Thoracic aorta (tissue), 2 donors: Measurements from ENCODE around the gene DEFB129. TPM values are rescaled to one million over a fixed set of nuclear protein-coding genes. Genes with fewer than 3 reads are reported as not detected.

ENCODE experiments used
- ATAC-seq: fragments of 150-250 bp; one replicate; pipeline ENCODE4 v1.8.0; 2017; ENCODE audit warnings: low read depth; ENCODE audit not compliant: insufficient number of reproducible peaks, low FRiP score
- DNase-seq: peaks from one replicate; pipeline ENCODE4 v3.0.0-alpha.2; 2020; ENCODE audit warnings: low spot score
- H3K27ac ChIP-seq, 2 donors: fragments of 200-600 bp; sonication (generic); 1 replicate in 1 of 2; 2 replicates in 1 of 2; pipeline ENCODE4 v1.5.1; 2016; ENCODE audit warnings: mild to moderate bottlenecking in 2 of 2, moderate library complexity in 2 of 2
- H3K27me3 ChIP-seq: fragments of 200-600 bp; sonication (generic); replicated peaks from 2 replicates; pipeline ENCODE4 v1.6.0; 2016; ENCODE audit warnings: mild to moderate bottlenecking; ENCODE audit not compliant: insufficient read depth
- H3K36me3 ChIP-seq: fragments of 200-600 bp; sonication (generic); one replicate; pipeline ENCODE4 v1.5.1; 2016
- H3K4me1 ChIP-seq, 2 donors: fragments of 200-600 bp; sonication (generic); 1 replicate in 1 of 2; 2 replicates in 1 of 2; pipeline versions ENCODE4 v1.5.1 to v1.6.0; 2016; ENCODE audit warnings: low read depth in 2 of 2, mild to moderate bottlenecking in 1 of 2; ENCODE audit not compliant: control insufficient read depth in 1 of 2
- H3K4me3 ChIP-seq: fragments of 200-600 bp; sonication (generic); 2 replicates; pipeline ENCODE4 v1.5.1; 2016; ENCODE audit warnings: mild to moderate bottlenecking
- H3K9me3 ChIP-seq: fragments of 200-600 bp; sonication (generic); 2 replicates; pipeline ENCODE4 v1.5.1; 2016
- CTCF ChIP-seq: fragments of 200-600 bp; sonication (generic); IDR thresholded peaks from one replicate; pipeline ENCODE4 v1.5.1; 2019; ENCODE audit warnings: antibody characterized with exemption
- total RNA-seq, 2 donors: library from RNA; depleted of rRNA; stranded (reverse); fragments of >200 nt; gene quantifications; one replicate each; pipeline versions ENCODE4 v1.1.0 to v1.2.3, GENCODE V29; 2016

Gene DEFB129
- total RNA-seq, 2 donors from 2014 or later: not detected

DNA sequence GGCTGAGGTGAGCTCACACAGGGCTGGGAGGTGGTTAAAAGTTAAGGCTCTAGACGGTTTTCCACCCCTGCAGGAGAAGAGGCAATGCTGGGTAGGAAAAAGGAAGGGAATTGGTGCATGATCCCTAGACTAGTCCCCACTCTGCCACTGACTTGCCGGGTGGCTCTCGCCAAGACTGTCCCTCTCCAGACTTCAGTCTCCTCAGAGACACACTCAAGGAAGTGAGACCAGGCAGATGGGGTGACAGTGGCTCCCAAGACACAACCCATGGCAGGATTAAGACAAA lies 50.4 kb downstream of the DEFB129 start:
- TF ChIP-seq CTCF: no peak
- H3K9me3 ChIP-seq: no peaks in the 10 kb centered on the region
- H3K4me1 ChIP-seq: no peaks in the 10 kb centered on the region
- ATAC-seq: no peak
- DNase-seq: no peak
- H3K36me3 ChIP-seq: peaks cover 9% of the 10 kb centered on the region
- H3K4me3 ChIP-seq: no peak overlapping the region
- no peak overlapping the region for H3K27ac ChIP-seq
- no peaks in the 10 kb centered on the region for H3K27me3 ChIP-seq

- Histone ChIP-seq H3K4me1 (no peaks in the 10 kb centered on the region), H3K27ac (no peak overlapping the region), H3K9me3 (no peaks in the 10 kb centered on the region), H3K36me3 (peaks cover 9% of the 10 kb centered on the region), H3K4me3 (no peak overlapping the region), H3K27me3 (no peaks in the 10 kb centered on the region)
- DNase-seq: no peak
- no peak for TF ChIP-seq CTCF
- ATAC-seq: no peak
These were observed 51.1 kb downstream of the DEFB129 start for GRCh38 chr20:278181-278580.

GRCh38 chr20:278607-279571 lies 51.8 kb downstream of the DEFB129 start:
- H3K27me3 ChIP-seq: no peaks in the 10 kb centered on the region
- H3K9me3 ChIP-seq: no peaks in the 10 kb centered on the region
- DNase-seq (no peak), ATAC-seq (no peak)
- no peaks in the 10 kb centered on the region for H3K4me1 ChIP-seq
- TF ChIP-seq CTCF: no peak
- peak overlapping the region; percentile 28 for H3K4me3 ChIP-seq
- no peak overlapping the region for H3K27ac ChIP-seq
- peaks cover 12% of the 10 kb centered on the region for H3K36me3 ChIP-seq

Other genes with a start within 250 kb of the DEFB129 start
- gene DEFB125, start 139.6 kb upstream of the DEFB129 start, total RNA-seq: not detected
- not detected for gene DEFB126, start 84.7 kb upstream of the DEFB129 start, total RNA-seq
- gene DEFB127, start 69.8 kb upstream of the DEFB129 start, total RNA-seq: not detected
- not detected for gene DEFB128, start 37.5 kb upstream of the DEFB129 start, total RNA-seq
- not detected for gene DEFB132, start 30.5 kb downstream of the DEFB129 start, total RNA-seq
- gene C20orf96, start 63.5 kb downstream of the DEFB129 start, total RNA-seq: 1 to 10 TPM in 1 of 2 donors, under 1 TPM in 1; 0.92 to 6.2 TPM
- gene ZCCHC3, start 70.3 kb downstream of the DEFB129 start, total RNA-seq: 10 to 100 TPM; 14.4 to 19.5 TPM
- gene SOX12, start 98.3 kb downstream of the DEFB129 start, total RNA-seq: 1 to 10 TPM; 3.9 to 5.4 TPM
- gene NRSN2, start 119.9 kb downstream of the DEFB129 start, total RNA-seq: 10 to 100 TPM; 25.1 to 56.9 TPM
- gene TRIB3, start 153.5 kb downstream of the DEFB129 start, total RNA-seq: 1 to 10 TPM; 2.7 to 5.0 TPM
- gene RBCK1, start 181.0 kb downstream of the DEFB129 start, total RNA-seq: 100 to 1,000 TPM in 1 of 2 donors, 10 to 100 TPM in 1; 84.0 to 102 TPM
- 10 to 100 TPM; 33.8 to 40.0 TPM for gene TBC1D20, start 235.3 kb downstream of the DEFB129 start, total RNA-seq